Thyroid gland (tissue), 4 donors: ENCODE data around the gene HTATIP2.

Experiments
- CTCF ChIP-seq, 6 experiments: fragments of 200-600 bp in 3 of 6; fragments of 450-650 bp in 3 of 6; sonication (generic) in 3 of 6; IDR thresholded peaks; one replicate each; pipeline ENCODE4 v1.5.1; 2016 to 2019; ENCODE audit warnings: antibody characterized with exemption in 6 of 6, mild to moderate bottlenecking in 2 of 6, inconsistent platforms in 1 of 6, moderate library complexity in 1 of 6
- POLR2A ChIP-seq, 2 donors: fragments of 450-650 bp; IDR thresholded peaks; one replicate each; pipeline ENCODE4 v1.6.1; 2017; ENCODE audit warnings: antibody characterized with exemption in 2 of 2, mild to moderate bottlenecking in 2 of 2, moderate library complexity in 1 of 2

GRCh38 chr11:20388096-20389055, 24.9 kb downstream of the HTATIP2 start:
- TF ChIP-seq CTCF (IDR thresholded peaks at IDR 0.05) (no peak), POLR2A (IDR thresholded peaks at IDR 0.05) (peak in 1 of 2 donors; percentile 47)
